ENCODE measurements around the gene TPSB2.
"Not testable (repeated sequence)": the region's sequence is repeated elsewhere in the genome, so short reads cannot be mapped to it uniquely, and the experiment has no call there.

Gene TPSB2

DNA sequence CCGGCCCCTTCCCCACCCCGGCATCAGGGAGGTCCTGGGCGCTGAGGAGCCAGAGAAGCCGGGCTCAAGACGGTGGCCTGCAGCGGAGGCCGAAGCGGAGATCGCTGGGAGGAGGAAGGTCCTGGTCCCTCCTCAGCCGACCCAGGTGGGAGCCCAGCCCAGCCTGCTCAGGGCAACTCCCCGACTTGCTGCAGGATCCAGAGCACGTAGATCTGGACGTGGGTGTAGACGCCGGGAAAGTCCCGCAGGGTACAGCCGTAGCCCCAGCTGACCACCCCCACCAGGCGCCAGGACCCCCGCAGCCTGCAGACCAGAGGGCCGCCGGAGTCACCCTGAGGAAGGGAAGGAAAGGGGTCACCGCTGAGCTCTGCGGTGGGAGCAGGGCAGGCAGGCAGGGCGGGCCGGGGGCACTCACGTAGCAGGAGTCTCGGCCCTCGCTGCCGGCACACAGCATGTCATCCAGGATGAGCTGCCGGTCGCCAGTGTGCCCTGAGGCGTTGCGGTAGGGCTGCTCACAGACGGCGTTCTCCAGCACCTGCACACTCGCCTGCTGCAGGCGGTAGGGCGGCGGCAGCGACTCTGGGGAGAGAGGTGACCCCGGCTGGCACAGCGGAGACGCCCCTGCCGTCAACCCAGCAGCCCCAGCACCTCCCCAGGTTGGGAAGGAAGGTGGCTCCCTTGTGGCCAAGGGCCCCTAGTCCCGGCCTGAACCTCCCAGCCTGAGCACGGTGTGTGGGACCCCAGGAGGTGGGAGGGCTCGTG, 31.3 kb upstream of the TPSB2 start:
- DNase-seq = no peak

- DNase-seq = no peak
These were observed 30.2 kb upstream of the TPSB2 start for GRCh38 chr16:1260101-1260680.

DNA sequence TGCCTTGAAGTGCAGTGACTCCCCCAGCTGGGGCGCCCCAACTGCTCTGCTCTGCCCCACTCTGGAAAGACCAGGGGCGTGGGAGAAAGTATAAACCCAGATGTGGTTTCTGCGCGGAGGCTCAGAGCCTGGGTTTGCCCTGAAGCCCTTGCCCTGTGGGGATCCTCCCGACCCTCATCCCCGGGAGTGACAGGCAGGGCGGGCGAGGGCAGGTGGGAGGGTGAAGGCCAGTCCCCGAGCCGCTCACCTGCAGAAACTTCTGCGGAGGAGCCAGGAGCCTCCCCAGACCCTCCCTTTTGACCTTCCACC, 29.7 kb upstream of the TPSB2 start:
- no peak for DNase-seq

DNA sequence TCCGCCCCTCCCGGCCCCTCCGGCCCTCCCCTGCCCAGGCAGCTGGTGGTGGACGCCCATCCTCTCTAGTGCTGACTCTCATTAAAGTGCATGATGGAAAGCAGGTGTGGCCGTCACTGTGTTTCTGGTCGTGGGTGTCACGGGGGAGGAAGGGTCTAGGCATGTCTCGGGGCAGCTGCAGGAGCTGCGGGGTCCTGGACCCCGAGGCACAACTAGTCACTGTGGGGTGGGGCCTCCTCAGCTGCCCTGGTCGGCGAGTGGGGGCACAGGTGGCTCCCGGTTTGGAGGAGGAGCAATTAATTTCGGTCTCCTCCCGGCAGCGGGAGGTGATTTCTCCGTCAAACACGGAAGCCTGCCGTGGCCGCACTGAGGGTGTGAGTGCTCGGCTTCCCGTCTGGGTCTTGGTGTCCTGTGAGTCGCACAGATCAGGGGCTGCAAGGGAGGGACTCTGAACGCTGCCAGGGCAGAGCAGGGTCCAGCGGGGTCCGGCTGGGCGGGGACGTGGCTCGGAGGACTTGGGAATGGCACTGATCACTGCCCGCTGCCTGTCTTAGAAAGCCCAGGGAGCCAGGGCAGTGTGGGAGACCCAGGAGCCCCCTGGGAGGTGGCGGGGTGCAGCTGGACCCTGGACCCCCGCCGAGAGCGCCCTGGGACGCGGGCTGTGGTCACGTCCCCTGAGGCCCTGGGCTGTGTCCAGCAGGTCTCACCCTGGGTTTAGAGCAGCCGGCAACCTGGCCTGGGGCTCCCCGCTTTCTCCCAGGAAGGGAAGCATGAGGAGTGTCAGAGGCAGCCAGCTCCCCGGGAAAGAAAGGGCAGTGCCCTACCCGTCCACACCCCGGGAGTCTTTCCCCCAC, 29.1 kb upstream of the TPSB2 start:
- DNase-seq = no peak

GRCh38 chr16:1258225-1258600, 28.2 kb upstream of the TPSB2 start:
- DNase-seq = no peak

DNA sequence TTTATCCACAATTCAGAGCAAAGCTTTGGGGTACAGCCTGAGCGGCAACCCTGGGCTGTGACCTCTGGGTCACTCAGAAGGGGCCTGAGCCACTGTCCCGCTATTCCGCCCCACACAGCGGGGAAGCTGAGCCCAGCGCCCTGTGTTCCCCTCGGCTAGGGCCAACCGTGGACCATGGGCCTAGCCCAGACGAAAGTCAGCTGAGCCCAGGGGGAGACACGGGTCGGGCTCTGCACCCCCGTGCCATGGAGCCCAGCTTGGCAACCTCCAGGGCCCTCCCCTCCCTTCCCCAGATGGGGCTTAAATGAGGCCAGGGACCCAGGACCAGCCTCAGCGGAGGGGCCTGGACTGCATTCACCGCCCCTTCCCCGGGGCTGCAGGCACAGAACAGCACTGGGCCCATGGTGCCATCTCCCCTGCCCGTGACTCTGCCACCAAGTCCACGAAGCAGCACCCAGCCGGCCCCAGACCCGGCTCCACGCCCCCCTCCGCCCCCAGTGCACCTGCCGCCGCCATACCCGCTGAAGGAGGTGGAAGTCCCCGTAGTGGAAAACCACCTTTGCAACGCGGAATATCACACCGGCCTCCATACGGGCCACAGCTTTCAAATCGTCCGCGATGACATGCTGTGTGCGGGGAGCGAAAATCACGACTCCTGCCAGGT, 27.7 kb upstream of the TPSB2 start:
- DNase-seq = no peak

GRCh38 chr16:1256874-1257322, 26.9 kb upstream of the TPSB2 start:
- DNase-seq = no peak

- DNase-seq = not testable (repeated sequence)
These were observed 26.4 kb upstream of the TPSB2 start for GRCh38 chr16:1256296-1256873.

DNA sequence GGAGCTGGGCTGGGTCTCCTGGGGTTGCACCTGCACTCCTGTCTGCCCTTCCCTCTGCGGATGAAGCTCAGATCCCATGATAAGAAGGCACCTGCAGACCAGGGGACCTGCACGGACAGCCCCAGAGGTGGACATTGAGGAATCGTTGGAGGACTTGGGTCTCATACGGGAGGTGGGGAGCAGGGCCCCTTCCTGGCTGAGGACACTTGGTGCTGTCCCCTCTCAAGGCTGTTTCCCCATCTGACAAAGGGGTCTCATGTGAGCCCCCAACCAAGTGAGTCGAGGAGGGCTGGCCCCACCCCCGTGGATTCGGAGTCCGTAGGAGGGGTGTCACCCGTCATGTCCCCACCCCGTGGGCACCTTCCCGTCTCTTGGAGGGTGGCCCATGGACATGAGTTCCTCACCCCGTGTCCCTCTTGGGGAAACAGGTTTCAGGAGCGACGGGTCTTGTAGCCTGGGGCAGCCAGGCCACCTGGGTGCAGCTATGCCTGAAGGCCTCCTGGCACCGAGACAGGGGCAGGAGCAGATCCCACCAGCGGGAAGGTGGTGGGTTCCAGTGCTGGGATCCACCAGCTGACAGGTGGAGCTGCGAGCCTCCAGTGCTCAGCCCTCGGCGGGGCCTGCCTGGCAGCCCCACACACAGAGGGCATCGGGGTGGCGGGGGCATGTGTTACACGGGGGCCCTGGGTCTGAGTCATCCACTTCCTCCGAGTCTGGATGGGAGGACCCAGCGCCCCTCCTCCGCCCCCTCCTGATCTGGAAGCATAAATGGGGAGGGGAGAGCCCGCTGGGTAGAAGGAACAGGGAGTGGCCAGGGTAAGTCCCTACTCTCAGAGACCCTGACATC, 25.5 kb upstream of the TPSB2 start, which contains the start of gene TPSD1:
Gene TPSD1, plus strand, starts transcription at position 794 of the 847 bp plus-strand sequence. CDS start 212 bp downstream, outside the sequence.
- not testable (repeated sequence) for DNase-seq

- not testable (repeated sequence) for DNase-seq
These were observed 24.8 kb upstream of the TPSB2 start for GRCh38 chr16:1254821-1255220.

- not testable (repeated sequence) for DNase-seq
These were observed 23.8 kb upstream of the TPSB2 start for GRCh38 chr16:1253701-1254364.

- DNase-seq = not testable (repeated sequence)
These were observed 19.2 kb upstream of the TPSB2 start for GRCh38 chr16:1249031-1249755.

- not testable (repeated sequence) for DNase-seq
These were observed 18.0 kb upstream of the TPSB2 start for GRCh38 chr16:1247903-1248537.

DNA sequence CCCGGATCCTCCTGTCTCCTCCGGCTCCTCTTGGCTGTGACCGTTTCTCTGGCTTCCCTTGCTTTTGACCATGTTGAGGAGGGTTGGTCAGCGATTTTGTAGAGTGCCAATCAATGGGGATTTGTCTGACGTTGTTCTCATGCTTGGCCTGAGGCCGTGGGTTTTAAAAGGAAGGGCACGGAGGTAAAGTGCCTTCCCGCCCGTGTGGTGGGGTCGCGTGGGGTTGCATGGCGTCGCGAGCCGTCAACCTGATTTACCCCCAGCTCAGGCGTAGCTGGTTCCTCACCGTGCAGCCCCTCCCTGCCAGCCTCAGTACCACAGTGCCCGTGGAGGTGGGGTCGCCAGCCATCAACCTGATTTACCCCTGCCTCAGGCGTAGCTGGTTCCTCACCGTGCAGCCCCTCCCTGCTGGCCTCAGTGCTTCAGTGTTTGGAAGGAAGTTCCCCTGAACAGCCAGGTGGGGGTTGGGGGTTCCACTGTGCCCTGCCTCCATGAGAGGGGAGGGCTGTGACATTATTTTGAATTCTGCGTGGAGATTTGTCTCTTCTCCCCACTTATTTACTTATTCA, 15.6 kb upstream of the TPSB2 start:
- DNase-seq = no peak

GRCh38 chr16:1244881-1245280, 14.9 kb upstream of the TPSB2 start:
- DNase-seq = no peak

DNA sequence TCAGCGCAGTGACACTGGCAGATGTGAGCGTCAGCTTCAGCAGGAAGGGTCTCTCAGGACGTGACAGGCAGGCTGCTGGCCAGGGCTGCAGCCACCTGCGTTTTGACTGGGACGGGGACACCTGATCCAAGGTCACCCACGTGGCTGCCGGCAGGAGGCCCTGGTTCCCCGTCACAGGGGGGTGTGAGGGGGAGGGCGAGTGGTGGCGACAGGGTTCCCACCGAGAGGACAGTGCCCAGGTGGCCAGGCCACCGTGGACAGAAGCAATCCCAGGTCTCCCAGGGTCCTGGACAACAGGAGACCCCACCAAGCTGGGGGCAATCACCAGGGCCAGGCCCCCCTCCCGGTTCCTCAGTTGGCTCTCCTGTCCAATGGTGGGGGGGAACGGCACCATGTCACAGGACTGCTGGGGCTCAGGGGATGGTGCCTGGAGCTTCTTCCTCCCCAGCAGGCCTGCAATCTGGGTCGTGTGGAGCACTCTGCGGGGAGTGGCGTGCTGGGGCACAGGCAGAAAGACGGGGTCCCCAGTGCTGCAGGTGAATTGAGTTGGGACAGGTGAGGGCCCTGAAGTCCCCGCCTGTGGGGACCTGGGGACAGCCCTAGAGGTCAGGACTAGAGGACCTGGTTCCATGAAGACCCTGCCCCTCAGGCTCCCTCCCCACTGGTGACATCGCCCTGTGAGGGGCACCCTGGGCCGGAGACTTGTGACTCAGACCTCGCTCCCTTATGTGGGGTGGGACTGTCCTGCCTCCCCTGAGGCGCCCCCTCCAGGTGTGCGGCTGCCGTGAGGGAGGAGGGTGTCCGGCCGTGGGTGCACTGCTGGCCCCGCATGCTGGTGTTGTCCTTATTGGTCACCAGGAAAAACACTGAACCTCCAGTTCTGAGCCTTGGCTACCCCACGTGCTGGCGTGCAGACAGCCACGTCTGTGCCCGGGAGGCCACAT, 14.2 kb upstream of the TPSB2 start:
- not testable (repeated sequence) for DNase-seq

DNA sequence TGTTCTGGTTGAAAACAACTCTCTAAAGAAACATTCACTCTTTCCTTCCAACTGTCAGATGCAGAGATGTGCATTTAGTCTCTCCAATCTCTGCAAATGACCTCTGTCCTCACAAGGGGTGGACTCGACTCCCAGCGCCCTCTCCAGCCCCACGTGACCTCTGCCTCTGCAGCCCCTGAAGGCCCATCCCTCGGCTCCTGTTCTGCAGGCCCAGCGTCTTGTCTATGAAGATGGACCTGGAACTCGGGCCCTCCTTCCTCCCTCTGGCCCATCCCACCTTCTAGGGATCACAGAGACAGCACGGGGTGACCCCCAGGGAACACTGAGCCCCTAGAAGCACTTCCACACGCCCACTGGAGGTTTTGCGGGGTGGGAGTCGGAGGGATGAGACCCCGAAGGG, 13.4 kb upstream of the TPSB2 start:
- not testable (repeated sequence) for DNase-seq

GRCh38 chr16:1241081-1241480, 11.1 kb upstream of the TPSB2 start:
- DNase-seq = not testable (repeated sequence)
